HG03108 (cell line): ENCODE results near the gene GRK3.

Source experiments
- ATAC-seq: cut with Tn5 transposase; IDR thresholded peaks from one replicate; pipeline ENCODE4 v1.9.1; 2021; ENCODE audit warnings: moderate library complexity; ENCODE audit not compliant: unreplicated experiment

GRK3 gene

DNA sequence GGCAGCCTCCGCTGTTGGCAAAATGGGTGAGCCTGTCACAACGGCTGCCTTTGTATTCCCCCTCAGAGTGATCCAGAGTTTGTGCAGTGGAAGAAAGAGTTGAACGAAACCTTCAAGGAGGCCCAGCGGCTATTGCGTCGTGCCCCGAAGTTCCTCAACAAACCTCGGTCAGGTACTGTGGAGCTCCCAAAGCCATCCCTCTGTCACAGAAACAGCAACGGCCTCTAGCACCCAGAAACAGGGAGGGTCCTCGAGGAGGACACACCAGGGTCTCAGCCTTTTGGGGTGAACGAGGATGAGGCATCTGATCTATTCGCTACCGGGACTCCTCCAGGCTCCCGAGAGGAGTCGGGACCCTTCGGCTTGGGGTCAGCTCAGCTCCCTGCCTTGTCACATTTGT, 157.7 kb downstream of the GRK3 start:
- no peak for ATAC-seq

DNA sequence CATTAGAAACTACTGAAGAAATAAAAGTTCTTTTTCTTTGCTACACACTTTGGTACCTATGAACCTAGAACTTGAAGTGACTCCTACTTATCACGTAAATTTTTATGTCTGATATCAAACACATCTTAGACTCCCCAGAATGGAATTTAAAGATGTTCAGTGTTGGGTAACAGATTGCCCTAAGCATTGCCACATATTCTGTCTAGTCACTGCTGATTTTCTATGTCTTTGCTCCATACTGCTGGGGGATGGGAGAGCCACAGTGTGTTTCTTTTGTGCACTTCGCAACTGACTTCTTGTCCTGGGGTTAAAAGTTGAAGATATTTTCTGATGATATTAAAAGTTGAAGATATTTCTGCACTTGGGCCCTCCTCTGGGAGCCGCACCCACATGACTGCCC, 158.2 kb downstream of the GRK3 start:
- no peak for ATAC-seq

DNA sequence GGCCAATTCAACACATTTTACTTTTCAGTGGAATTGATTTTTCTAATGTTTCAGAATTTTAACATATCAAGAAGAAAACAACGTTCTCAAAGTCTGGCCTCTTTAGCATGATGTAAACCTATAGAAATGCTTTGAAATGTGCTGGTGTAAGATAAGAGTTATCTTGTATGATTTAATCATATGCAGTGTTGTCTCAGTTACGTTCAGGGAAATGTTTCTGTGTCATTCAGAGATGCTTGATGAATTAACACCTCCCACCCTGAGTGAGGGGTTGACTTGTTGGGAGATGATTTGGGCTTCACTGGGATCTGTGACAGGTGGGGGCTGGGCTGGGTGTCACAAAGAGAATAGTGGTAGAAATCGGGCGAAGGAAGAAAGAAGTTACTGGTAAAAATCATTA, 161.8 kb downstream of the GRK3 start:
- ATAC-seq, result no peak

DNA sequence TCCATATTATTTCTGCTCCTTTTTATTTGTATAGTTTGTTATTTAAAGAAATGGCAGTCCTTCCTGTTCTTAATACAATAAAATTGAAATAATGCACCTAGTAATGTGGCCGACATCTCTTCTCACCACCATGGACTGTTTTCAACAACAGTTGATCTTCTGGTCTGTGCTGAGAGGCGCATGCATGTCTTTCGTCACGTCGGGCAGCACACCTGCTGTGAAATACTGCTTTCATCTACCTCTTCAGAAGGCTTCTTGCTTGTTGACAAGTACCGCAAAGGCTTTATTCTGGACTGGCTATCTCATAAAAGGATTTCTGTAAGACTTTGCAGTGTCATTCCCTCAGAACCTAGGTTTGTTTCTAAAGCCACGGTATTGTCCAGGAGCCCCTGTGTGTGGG, 163.6 kb downstream of the GRK3 start:
- no peak for ATAC-seq

GRCh38 chr22:25729016-25729995, 164.8 kb downstream of the GRK3 start:
- no peak for ATAC-seq

DNA sequence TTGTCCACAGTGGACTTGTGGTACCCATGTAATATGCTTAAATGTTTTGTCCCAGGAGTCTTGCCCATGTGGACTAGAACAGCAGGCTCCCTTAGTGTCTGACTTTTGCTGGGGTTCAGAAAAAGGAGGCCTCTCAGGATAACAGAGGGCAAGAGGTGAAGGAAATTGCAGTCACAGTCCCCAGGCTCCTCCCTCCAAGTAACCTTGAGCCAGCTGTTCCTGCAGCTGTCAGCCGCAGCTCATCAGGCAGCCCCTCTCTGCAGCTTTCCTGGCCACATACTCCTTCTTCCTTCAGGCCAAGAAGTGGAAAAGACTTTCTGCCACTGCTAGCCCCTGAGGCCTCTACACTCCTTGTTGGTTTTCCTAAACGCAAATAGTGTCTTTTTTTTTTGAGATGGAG, 171.2 kb downstream of the GRK3 start:
- ATAC-seq, result no peak

- ATAC-seq, result no peak
Measured at GRCh38 chr22:25736378-25737011, 172.0 kb downstream of the GRK3 start.

GRCh38 chr22:25739659-25740344, 175.3 kb downstream of the GRK3 start:
- ATAC-seq, result no peak

- ATAC-seq, result no peak
Measured at GRCh38 chr22:25741692-25742626, 177.5 kb downstream of the GRK3 start, which contains the start of gene MYO18B. Gene MYO18B (plus strand): TSS chr22:25742188. CDS start chr22:25761093, 18,905 bp downstream.

DNA sequence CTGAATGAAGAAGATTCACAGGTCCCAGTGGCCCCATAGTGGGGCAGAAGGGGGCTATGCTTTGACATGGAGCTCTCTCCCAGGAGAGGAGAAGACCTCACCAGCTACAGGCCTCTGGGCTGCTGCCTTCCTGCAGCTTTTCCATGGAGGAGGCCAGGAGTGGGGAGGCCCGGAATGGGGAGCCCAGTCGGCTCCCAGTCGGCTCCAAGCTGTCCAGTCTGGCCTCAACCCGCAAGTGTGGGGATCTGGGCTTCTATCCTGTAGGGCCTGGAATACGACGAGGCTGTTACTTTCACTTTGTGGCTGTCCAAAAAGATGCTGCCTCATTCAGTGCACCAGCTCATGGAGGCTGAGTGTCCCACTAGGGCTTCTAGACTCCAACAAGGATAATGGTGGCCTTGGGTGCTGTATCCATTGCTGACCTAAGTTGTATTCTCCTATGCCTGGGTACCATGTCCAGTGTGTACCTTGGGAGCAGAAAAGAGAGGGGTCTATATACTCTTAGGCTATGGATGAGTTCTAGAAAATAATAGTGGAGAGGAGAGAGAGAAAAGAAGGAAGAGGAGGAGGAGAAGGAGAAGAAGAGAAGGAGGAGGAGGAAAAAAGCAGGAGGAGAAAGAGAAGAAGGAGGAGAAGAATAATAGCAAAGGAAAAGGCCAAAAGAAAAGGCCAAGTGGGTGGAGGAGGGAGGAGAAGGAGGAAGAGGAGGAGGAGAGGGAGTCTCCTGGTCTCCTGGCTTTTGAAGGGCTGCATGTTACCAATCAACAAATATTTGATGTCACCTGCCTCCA, 178.6 kb downstream of the GRK3 start:
- no peak for ATAC-seq

GRCh38 chr22:25744694-25745093, 180.2 kb downstream of the GRK3 start:
- ATAC-seq, result no peak

- ATAC-seq, result no peak
Measured at GRCh38 chr22:25745341-25746011, 181.0 kb downstream of the GRK3 start.

- no peak for ATAC-seq
Measured at GRCh38 chr22:25746012-25746373, 181.5 kb downstream of the GRK3 start.

- ATAC-seq, result no peak
Measured at GRCh38 chr22:25747245-25747944, 182.9 kb downstream of the GRK3 start.

GRCh38 chr22:25748140-25748539, 183.7 kb downstream of the GRK3 start:
- ATAC-seq, result no peak

- ATAC-seq, result no peak
Measured at GRCh38 chr22:25748704-25749103, 184.2 kb downstream of the GRK3 start.

DNA sequence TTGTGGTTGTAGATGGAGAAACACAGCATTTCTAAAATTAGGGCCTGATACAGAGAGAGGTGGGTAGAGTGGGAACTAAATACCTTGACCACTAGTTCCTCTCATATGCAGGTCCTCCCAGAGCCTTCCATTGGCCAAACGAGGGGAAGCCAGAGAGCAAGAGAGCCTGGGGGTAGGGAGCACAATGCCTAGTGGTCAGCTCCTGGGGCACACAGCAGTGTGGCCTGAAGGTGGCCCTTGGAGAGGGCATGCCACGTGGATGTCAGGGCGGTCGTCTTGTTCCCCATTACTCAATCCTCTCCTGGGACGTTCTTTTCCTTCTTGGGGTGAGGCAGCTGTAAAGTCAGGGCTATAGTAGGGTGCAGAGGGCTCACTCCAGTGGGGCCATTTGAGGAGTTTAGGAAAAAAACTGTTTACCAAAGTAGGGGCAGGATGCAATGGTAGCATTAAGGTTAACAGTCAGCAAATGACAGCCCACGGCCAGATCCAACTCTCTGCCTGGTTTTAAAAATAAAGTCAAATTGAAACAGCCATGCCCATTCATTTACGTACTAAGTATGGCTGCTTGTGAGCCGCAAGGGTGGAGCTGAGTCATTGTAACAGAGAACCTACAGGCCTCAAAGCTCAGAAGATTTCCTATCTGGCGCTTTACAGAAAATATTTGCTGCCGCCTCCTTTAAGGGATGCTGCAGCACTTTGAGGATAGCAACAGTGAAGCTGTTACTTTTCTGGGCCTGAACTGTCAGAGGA, 185.1 kb downstream of the GRK3 start:
- peak; percentile 72 for ATAC-seq
